Left colon (tissue), 2 donors: ENCODE data around the gene AAGAB. TPM values are rescaled to one million over a fixed set of nuclear protein-coding genes. Genes with fewer than 3 reads are reported as not detected.

Source experiments
- ATAC-seq: fragments of 200-7000 bp; cut with Tn5 transposase; one replicate; pipeline ENCODE4 v1.9.1; 2020; ENCODE audit warnings: mild to moderate bottlenecking, moderate library complexity
- DNase-seq, 2 donors: peaks; one replicate each; pipeline ENCODE4 v3.0.0-alpha.2; 2020
- intact Hi-C, 2 donors: fragments of 100-400 bp; cut with DNase I in 1 of 2; cut with micrococcal nuclease in 1 of 2; formaldehyde crosslinking; loops; one replicate each; pipeline versions ENCODE4 v1.11.2 to v1.14.0; 2022; cut with DNase I, micrococcal nuclease
- total RNA-seq, 2 donors: library from RNA; stranded (reverse); fragmentation: NEBNext Ultra II Directional; extraction: Animal tissue kit (Norgen Biotek cat#: 25700); gene quantifications; one replicate each; pipeline ENCODE4 v1.2.1, GENCODE V29; 2021
- donor health status: DM: no; HTN: no; CAD: no.
- donor health status: DM: yes; HTN: yes; CAD: no.

AAGAB gene
- total RNA-seq, 2 donors from 2014 or later, result 53.2 to 62.5 TPM

DNA sequence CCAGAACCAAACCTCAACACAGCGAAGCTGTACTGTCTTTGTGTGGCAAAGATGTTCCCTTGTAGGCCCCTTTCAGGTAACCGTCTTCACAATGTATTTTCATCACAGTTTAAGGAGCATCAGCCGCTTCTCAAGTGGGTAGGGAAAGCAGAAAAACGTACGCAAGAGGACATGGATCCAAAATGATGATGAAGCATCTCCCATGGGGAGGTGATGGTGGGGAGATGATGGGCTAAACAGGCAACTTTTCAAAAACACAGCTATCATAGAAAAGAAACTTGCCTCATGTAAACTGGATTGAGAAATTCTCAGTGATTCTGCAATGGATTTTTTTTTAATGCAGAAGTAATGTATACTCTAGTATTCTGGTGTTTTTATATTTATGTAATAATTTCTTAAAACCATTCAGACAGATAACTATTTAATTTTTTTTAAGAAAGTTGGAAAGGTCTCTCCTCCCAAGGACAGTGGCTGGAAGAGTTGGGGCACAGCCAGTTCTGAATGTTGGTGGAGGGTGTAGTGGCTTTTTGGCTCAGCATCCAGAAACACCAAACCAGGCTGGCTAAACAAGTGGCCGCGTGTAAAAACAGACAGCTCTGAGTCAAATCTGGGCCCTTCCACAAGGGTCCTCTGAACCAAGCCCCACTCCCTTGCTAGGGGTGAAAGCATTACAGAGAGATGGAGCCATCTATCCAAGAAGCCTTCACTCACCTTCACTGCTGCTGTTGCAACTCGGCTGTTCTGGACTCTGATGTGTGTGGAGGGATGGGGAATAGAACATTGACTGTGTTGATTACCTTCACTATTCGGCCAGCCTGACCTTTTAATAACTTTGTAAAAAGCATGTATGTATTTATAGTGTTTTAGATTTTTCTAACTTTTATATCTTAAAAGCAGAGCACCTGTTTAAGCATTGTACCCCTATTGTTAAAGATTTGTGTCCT, 60.0 kb downstream of the AAGAB start:
- ATAC-seq (no peak), DNase-seq (no peak)
- intact Hi-C loops, result no loop called here

DNA sequence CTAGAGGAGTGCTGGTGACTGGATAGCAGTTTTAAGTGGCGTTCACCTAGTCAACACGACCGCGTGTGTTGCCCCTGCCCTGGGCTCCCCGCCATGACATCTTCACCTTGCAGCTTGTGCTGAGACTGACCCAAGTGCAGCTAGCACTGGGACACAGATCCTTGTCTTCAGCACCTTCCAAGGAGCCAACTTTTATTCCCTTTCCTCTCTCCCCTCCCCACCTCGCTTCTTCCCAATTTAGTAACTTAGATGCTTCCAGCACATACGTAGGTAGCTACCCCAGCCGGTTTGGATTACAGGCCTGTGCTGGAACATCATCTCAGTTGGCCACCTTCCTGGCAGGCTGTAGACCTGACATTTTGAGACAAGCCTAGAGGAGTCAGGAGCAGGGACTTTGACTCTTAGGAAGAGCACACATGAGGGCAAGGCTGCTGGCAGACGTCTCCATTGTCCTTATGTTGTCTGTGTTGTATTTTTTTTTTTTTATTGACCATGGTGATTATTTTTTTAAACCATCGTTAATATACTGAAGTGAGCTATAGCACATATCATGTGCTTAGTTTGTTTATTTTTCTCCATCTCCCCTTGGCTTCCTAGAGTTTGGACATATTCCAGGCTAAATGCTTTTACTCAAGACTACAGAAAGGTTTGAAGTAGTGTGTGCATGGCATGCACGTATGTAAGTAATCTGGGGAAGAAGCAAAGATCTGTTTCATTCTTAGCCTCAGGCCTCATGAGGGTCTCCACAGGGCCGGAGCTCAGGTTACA, 61.1 kb downstream of the AAGAB start:
- intact Hi-C loops, result no loop called here
- no peak for ATAC-seq
- DNase-seq, result no peak

DNA sequence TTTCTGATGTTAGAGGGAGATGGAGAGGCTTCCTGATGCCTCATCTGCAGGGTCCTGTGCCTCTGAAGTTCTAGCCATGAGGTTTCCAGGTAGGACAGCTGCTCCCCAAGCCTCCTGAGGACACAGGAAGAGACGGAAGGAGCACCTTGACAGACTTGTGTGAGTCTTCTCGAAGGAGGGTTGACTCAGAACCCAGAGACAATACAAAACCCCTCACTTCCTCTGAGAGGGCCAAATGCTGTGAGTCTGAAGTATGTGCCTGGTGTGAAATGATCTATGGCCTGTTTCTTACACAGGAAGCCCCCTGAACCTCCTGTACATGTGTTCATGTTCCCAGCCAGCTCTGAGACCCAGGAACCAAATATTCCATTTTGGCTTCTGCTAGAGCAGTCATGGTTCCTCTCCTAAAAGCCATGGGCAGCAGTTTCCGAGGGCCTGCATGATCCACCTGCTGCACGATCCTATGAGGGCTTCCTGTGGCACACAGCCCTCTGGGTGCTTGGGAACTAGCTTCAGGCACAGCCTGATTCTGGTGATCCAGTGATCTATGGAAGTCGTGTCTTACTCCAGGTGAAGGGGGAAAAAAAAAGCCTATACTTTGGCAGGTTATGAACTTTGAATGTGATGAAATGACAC, 62.2 kb downstream of the AAGAB start:
- intact Hi-C loops, result no loop called here
- no peak for ATAC-seq
- DNase-seq, result no peak

GRCh38 chr15:67190813-67191212, 63.6 kb downstream of the AAGAB start:
- ATAC-seq, result peak; percentile 75
- no peak for DNase-seq
- intact Hi-C loops, result no loop called here

DNA sequence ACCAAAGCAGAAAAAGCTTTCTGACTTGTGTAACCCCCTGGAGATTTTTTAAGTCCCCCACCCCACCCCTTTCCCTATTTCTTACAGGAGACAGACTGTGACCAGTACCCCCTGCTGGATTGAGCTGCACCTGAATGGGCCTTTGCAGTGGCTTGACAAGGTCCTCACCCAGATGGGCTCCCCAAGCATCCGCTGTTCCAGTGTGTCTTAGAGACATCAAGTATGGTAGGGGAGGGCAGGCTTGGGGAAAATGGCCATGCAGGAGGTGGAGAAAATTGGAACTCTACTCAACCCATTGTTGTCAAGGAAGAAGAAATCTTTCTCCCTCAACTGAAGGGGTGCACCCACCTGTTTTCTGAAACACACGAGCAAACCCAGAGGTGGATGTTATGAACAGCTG, 64.1 kb downstream of the AAGAB start:
- intact Hi-C loops, result no loop called here
- DNase-seq (no peak), ATAC-seq (no peak)

DNA sequence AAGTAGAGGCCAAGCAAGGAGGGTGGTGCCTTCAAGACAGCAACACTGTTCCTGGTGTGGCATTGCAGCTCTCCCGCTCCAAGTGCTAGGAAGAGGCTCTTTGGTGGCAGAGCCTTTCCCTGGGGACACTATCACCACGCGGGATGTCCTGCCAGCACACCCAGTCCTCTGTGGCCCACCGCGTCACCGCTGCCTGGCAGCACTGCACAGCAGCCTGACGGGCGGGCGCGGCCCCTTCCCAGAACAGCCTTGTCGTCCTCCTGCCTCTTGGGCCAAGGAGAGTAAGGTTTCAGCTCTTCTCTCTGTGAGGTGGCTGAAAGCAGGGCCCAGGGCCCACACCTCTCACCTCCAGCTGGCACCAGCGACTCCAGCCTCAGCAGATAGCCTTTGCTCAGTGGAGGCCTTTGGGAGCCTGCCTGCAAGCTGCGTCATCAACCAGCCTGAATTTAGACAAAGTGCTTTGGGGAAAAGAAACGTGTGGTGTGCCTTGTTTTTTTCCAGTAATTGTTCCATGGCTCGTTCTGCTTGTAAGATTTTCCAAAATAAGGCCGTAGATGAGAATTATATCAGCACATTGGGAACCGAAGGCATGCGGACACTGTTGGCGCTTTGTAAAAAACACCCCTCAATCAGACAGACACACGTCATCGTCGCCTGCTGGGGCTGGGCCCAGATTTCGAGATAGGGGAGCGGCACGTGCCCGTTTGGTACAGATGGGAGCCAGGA, 65.0 kb downstream of the AAGAB start:
- DNase-seq (no peak), ATAC-seq (peak; percentile 4)
- intact Hi-C loops, result no loop called here

DNA sequence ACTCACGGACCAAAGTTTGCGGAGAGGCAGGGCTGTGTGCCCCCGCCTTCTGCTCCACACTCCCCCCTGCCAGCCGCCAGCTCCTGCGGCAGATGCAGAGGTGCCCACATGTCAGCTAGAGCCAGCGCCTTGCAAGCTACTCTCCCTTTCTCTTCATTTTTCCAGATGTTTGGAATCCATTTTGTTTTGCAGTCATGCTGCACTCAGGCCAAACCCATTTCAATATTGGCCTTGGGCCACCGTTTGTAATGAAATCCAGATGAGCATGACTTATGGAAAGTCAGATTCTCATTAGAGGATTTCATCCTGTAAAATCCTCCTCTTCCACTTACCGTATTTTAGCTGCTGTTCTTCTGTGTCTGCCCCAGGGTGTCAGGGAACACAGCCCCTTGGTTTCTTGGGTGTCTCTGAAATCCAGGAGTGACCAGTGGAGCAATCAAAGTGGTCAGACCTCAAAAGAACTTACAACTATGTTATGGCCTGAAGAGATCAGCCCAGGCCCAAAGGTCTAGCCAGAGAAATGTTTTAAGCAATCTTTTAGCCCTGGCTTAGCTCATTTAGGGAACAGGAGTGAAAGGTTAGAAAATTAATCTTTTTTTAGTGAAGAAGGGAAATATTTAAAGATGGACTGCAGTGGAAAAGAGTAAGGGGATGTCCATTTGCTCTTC, 65.8 kb downstream of the AAGAB start:
- intact Hi-C loops, result no loop called here
- DNase-seq, result no peak
- no peak for ATAC-seq

DNA sequence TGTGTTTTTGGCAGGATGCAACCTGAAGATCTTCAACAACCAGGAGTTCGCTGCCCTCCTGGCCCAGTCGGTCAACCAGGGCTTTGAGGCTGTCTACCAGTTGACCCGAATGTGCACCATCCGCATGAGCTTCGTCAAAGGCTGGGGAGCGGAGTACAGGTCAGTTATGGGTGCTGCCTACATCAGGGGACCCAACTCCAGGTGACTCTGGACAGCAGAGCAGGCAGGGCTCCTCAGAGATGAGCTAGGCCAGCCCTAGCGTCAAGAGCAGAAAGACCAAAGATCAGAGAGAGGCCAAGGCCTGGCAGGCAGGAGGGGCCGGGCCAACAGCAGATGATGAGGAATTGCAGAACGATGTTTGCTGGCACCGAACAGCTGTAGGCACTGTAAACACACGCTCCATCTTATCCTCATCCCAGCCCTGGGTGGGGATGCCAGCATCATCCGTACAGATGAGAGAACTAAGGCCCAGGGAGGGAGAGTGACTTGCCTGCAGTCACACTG, 67.1 kb downstream of the AAGAB start:
- intact Hi-C loops, result no loop called here
- ATAC-seq (no peak), DNase-seq (no peak)

DNA sequence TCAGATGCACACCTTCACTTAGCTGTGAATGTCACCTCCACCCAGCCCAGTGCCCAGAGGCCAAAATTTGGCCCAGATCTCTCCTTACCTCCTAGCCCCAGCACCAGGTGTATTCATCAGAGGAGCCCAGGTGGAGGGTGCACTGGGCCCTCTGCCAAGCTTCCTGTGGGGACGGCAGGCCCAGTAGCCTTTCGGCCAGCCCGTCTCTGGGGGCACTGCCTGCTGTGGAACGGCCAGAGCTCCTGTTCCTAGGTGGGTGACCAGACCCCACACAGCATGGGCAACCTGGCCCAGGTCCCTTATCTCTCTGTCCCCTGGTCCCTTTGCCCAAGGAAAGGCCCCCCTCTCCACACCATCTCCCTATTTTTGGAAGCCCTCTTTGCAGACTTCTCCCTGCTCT, 67.8 kb downstream of the AAGAB start:
- no peak for ATAC-seq
- intact Hi-C loops, result no loop called here
- DNase-seq, result no peak

- ATAC-seq (no peak), DNase-seq (no peak)
- intact Hi-C loops, result no loop called here
Measured at GRCh38 chr15:67186226-67186649, 68.2 kb downstream of the AAGAB start.

DNA sequence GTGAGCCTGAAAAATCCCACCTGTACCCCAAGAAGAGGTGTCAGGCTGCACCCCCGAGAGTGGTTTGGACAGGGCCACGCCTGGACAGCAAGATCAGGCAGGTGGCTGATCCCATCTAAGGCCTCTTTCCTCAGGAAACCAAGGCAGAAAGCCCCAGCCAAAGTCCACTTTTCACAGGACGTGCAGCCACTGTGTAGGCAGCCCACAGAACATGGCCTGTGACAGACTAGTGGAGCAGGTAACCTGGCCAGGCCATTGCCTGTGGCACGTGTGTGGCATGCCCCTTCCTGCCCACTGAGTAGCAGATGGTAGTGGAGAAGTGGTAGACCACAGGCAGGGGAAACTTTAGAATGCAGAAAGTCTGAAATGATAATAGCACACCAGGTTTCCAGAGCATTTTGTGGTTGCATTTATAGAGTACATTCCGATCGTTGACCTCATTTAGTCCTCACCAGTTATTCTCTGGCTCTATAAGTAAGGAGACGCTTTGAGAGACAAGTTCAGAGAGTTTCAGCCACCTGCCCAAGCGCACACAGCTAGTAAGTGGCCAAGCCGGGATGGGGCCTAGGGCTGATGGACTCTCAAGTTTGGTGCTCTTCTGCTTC, 68.7 kb downstream of the AAGAB start:
- DNase-seq, result no peak
- intact Hi-C loops, result no loop called here
- ATAC-seq, result no peak

GRCh38 chr15:67185051-67185450, 69.4 kb downstream of the AAGAB start:
- ATAC-seq, result no peak
- no peak for DNase-seq
- intact Hi-C loops, result no loop called here

DNA sequence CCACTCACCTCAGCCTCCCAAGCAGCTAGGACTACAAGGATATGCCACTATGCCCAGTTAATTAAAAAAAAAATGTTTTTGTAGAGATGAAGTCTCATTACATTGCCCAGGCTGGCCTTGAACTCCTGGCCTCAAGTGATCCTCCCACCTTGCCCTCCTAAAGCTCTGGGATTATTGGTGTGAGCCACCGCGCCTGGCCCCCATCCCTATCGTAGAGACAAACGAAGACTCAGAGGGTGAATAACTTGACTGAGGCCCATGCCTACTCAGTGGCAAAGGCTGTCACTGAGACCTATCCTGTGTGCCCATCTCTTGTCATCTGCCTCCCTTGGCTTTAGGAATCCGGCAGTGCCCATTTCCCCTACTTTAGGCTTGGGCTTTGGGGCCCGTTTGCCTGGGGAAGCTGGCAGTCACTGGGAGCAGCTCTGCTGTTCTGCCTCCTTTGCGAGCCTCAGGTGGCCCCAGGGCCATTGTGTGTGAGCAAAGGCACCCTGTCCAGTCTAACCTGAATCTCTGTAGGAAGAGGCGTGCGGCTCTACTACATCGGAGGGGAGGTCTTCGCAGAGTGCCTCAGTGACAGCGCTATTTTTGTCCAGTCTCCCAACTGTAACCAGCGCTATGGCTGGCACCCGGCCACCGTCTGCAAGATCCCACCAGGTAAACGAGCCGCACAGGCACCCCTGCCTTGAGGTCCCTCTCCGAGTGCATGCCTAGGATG, 70.1 kb downstream of the AAGAB start:
- intact Hi-C loops, result no loop called here
- DNase-seq, result no peak
- ATAC-seq, result no peak

DNA sequence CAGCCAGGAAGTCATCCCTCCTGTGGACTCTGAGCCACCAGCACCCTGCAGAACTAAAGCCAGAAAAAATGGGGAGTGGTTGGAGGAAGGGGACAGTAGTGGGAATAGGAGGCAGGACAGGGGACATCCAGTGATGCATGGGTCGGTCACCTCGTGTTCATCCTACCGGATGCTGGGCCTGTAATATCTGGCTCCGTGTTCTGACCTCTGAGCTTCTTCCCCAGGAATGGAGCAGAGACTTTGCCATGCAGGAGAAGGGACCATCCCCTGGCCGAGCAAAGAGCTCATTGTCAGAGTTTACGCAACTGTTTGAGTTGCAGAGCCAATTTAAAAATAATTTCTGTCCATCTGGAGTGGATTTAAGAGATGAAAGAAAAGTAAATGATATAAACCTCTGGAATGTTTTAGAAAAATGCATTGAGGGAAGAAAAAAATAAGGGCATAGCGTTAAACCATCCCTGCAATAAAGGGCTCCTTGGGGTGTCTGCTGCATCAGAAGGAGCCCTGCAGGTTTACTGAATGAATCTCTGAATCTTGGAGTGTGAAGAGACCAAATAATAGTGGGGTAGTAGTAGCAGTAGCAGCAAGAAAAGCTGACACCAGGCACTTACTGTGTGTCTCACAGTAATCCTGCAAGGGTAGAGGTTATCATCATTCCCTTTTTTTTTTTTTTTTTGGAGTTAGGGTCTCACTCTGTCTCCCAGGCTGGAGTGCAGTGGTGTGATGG, 70.9 kb downstream of the AAGAB start:
- ATAC-seq (no peak), DNase-seq (no peak)
- intact Hi-C loops, result no loop called here

GRCh38 chr15:67181221-67181639, 73.2 kb downstream of the AAGAB start:
- intact Hi-C loops, result no loop called here
- no peak for DNase-seq
- peak; percentile 28 for ATAC-seq

DNA sequence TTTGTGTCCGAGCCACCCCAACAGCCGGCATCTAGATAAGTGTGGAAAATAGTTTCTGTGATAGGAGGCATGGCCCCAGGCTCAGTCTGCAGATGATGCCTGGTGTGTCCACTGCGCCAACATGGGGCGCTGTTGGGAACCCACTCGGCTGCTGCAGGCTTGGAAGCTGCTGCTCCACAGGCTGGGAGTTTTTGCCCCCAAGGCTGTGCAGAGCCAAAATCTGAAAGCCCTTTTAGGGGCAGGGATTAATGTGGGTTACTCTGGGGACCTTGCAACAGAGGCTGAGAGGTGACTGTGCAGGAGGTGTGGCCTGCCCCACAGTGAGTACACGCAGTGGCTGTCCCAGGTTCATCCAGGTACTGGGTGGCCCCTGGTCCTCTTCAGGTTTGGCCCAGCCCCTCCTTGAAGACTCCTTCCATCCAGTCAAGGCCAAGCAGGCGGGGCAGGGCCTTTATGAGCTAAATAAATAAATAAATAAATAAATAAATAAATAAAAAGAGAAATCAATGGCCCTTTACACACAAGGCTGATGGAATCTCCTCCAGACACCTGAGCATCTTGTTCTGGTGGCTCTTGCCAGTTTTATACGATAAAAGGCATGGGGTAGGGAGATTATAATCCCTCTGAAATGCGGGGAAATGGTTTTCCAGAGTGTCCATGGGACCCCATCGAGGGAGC, 73.8 kb downstream of the AAGAB start:
- DNase-seq (no peak), ATAC-seq (no peak)
- intact Hi-C loops, result no loop called here
